Ramos (cell line): ENCODE data around the gene DEPDC4.
"Not testable (repeated sequence)": the region's sequence is repeated elsewhere in the genome, so short reads cannot be mapped to it uniquely, and the experiment has no call there.

Experiments
- in situ Hi-C: fragments of 300-500 bp; cut with MboI; formaldehyde crosslinking; loops from one replicate; pipeline ENCODE4 v1.14.3; 2022; ENCODE audit warnings: low sequenced_read_pairs; ENCODE audit not compliant: unreplicated experiment

DEPDC4 gene

GRCh38 chr12:100265732-100266584 lies 921 bp downstream of the DEPDC4 start:
- in situ Hi-C loops = no loop called here

DNA sequence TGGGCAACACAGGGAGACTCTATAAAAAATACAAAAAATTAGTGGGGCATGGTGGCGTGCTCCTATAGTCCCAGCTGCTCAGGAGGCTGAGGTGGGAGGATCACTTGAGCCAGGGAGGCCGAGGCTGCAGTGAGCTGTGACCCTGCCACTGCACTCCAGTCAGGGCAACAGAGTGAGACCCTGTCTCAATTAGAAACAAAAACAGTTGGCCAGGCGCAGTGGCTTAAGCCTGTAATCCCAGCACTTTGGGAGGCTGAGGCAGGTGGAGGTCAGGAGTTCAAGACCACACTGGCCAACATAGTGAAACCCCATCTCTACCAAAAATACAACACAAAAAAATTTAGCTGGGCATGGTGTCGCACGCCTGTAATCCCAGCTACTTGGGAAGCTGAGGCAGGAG lies 1.8 kb downstream of the DEPDC4 start:
- in situ Hi-C loops = not testable (repeated sequence)

GRCh38 chr12:100263131-100263530 lies 3.7 kb downstream of the DEPDC4 start:
- in situ Hi-C loops = no loop called here

- in situ Hi-C loops = no loop called here
Observed at GRCh38 chr12:100258127-100258526, 8.8 kb downstream of the DEPDC4 start.

DNA sequence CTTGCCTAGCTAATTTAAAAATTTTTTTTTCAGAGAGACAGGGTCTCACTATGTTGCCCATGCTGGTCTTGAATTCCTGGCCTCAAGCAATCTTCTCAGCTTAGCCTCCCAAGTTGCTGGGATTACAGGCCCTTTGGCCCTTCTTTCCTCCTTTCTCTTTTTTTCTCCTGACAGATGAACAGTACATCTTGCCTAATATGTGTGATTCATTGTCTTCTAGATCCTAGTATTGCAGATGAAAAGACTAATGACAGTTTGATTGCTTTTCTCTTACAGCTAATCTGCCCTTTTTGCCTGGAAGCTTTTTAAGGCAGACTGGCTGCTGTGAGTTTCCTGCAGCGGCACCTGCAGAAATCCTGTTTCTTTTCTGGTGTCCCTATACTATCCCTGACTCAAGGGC lies 12.0 kb downstream of the DEPDC4 start:
- in situ Hi-C loops = no loop called here

GRCh38 chr12:100253437-100253836 lies 13.4 kb downstream of the DEPDC4 start:
- in situ Hi-C loops = no loop called here

GRCh38 chr12:100251917-100252316 lies 15.0 kb downstream of the DEPDC4 start:
- in situ Hi-C loops = no loop called here

DNA sequence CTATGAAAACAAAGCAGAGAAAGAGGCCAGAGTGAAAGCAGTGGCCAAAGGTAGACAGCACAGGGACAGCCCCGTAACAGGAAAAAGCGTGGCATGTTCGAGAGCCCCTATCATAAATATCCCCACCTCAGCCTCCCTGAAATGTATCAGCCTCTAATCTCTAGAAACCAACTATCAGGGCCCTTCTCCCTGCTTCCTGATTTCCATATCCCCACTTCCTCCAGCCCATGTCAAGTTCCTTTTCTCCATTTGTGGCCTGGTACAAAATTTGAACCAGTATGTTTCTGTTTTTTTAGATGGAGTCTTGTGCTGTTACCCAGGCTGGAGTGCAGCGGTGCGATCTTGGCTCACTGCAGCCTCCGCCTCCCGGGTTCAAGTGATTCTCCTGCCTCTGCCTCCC lies 16.9 kb downstream of the DEPDC4 start:
- in situ Hi-C loops = loop anchor here (25.0 kb wide), 1 partner anchor 312 kb away; the partner anchor contains the start of gene GAS2L3

- in situ Hi-C loops = loop anchor here (25.0 kb wide), 1 partner anchor 313 kb away; the partner anchor contains the start of gene GAS2L3
Observed at GRCh38 chr12:100248886-100249285, 18.0 kb downstream of the DEPDC4 start.

- in situ Hi-C loops = loop anchor here (25.0 kb wide), 1 partner anchor 315 kb away; the partner anchor contains the start of gene GAS2L3
Observed at GRCh38 chr12:100247765-100248164, 19.1 kb downstream of the DEPDC4 start.

GRCh38 chr12:100243137-100243536 lies 23.7 kb downstream of the DEPDC4 start:
- in situ Hi-C loops = loop anchor here (25.0 kb wide), 1 partner anchor 319 kb away; the partner anchor contains the start of gene GAS2L3

GRCh38 chr12:100239589-100239988 lies 27.3 kb downstream of the DEPDC4 start:
- in situ Hi-C loops = loop anchor here (25.0 kb wide), 1 partner anchor 323 kb away; the partner anchor contains the start of gene GAS2L3

- in situ Hi-C loops = loop anchor here (25.0 kb wide), 1 partner anchor 324 kb away; the partner anchor contains the start of gene GAS2L3
Observed at GRCh38 chr12:100238801-100239200, 28.1 kb downstream of the DEPDC4 start.

DNA sequence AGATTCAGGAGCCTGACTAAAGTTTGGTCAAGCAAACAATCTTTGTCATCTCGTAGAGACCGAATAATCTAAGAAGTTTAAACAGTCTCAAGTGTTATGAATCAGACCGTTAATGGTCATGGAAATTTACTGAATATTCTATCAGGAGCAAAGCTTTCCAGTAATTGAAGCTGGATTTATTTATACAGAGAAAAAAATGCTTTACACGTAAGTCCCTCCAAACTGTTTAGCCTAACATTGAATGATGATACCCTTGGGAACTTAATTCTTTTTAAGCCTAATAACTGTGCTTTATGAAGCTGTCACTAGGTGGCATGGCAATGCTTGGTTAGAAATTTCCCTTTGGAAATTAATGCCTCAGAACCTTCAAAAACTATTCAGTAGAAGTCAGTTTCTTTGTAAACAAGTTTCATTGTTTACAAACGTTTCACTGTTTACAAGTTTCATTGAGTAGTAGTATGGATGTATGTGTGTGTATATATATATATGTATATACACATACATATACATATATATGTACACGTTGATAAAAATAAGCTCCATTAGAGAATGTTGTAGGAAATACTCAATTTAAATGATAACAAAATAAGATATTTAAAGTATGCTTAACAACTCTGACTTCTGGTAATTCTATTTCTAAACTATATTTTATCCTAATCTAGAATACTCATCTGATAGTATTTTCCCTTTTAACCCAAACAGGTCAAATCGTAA lies 32.1 kb downstream of the DEPDC4 start:
- in situ Hi-C loops = loop anchor here (25.0 kb wide), 1 partner anchor 328 kb away; the partner anchor contains the start of gene GAS2L3

- in situ Hi-C loops = loop anchor here (25.0 kb wide), 1 partner anchor 328 kb away; the partner anchor contains the start of gene GAS2L3
Observed at GRCh38 chr12:100234166-100234565, 32.7 kb downstream of the DEPDC4 start.

- in situ Hi-C loops = loop anchor here (25.0 kb wide), 1 partner anchor 330 kb away; the partner anchor contains the start of gene GAS2L3
Observed at GRCh38 chr12:100231873-100232272, 35.0 kb downstream of the DEPDC4 start.

GRCh38 chr12:100229876-100230275 lies 37.0 kb downstream of the DEPDC4 start:
- in situ Hi-C loops = loop anchor here (25.0 kb wide), 1 partner anchor 332 kb away; the partner anchor contains the start of gene GAS2L3

- in situ Hi-C loops = loop anchor here (25.0 kb wide), 1 partner anchor 333 kb away; the partner anchor contains the start of gene GAS2L3
Observed at GRCh38 chr12:100229036-100229635, 37.7 kb downstream of the DEPDC4 start.

DNA sequence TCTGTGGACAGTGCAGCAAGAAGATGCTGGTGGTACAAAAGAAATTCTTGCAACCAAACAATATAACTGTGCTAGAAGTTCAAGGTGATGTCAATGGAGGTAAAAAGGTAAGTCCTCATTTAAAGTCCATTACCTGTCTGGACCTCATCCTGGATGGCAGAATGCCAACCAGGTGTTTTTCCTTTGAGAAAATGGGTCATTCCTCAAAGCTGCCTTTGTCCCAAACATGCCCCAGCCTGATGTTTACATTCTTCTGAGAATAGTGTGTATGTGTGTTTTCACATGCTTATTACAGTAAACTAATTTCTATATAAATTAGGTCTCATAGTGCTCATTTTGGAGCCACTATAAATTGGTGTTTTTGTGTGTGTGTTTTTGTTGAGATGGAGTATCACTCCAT lies 41.4 kb downstream of the DEPDC4 start:
- in situ Hi-C loops = loop anchor here (25.0 kb wide), 1 partner anchor 337 kb away; the partner anchor contains the start of gene GAS2L3

GRCh38 chr12:100222173-100222572 lies 44.7 kb downstream of the DEPDC4 start:
- in situ Hi-C loops = not testable (repeated sequence)
